HepG2 (cell line): ENCODE measurements around the gene THAP9. TPM values are rescaled to one million over a fixed set of nuclear protein-coding genes. Genes with fewer than 3 reads are reported as not detected.
A peak's percentile ranks its signal among the peaks of the same experiment; 100 is the strongest.

ENCODE experiments used
- ARID4A ChIP-seq: sonication (generic); formaldehyde crosslinking; IDR thresholded peaks from 2 replicates; pipeline ENCODE4 v1.5.0; 2020; ENCODE audit warnings: mild to moderate bottlenecking, missing genetic modification reagents, borderline replicate concordance
- ASH2L ChIP-seq: fragments of 300-600, 200-600 bp; sonication (generic); IDR thresholded peaks from 2 replicates; pipeline ENCODE4 v1.7.0; 2017; ENCODE audit warnings: low read depth, mild to moderate bottlenecking, moderate library complexity, mixed read lengths, low read length; ENCODE audit not compliant: insufficient read length
- BATF2 ChIP-seq: sonication (generic); formaldehyde crosslinking; IDR thresholded peaks from 2 replicates; pipeline ENCODE4 v1.8.0; 2022; ENCODE audit warnings: mild to moderate bottlenecking, missing genetic modification reagents, moderate library complexity
- BORCS8-MEF2B ChIP-seq: sonication (generic); formaldehyde crosslinking; IDR thresholded peaks from 2 replicates; pipeline ENCODE4 v1.8.0; 2022; ENCODE audit warnings: mild to moderate bottlenecking, missing genetic modification reagents
- CERS6 ChIP-seq: sonication (generic); formaldehyde crosslinking; IDR thresholded peaks from 2 replicates; pipeline ENCODE4 v1.5.0; 2020; ENCODE audit warnings: missing genetic modification reagents
- DPF2 ChIP-seq: sonication (generic); formaldehyde crosslinking; IDR thresholded peaks from 2 replicates; pipeline ENCODE4 v1.4.0; 2020; ENCODE audit warnings: mild to moderate bottlenecking, low read depth, missing genetic modification reagents, borderline replicate concordance
- EHMT2 ChIP-seq: fragments of 200-600 bp; sonication (generic); IDR thresholded peaks from 2 replicates; pipeline ENCODE4 v1.7.0; 2017; ENCODE audit warnings: antibody characterized with exemption, low read depth, low read length, borderline replicate concordance
- ELF1 ChIP-seq: sonication (generic); formaldehyde crosslinking; IDR thresholded peaks from 2 replicates; pipeline ENCODE4 v1.4.0; 2020; ENCODE audit warnings: missing genetic modification reagents
- GPN1 ChIP-seq: sonication (generic); formaldehyde crosslinking; IDR thresholded peaks from 2 replicates; pipeline ENCODE4 v1.5.1; 2020; ENCODE audit warnings: missing genetic modification reagents, borderline replicate concordance
- HIC2 ChIP-seq: sonication (generic); formaldehyde crosslinking; IDR thresholded peaks from 2 replicates; pipeline ENCODE4 v1.9.0; 2022; ENCODE audit warnings: low read depth, missing genetic modification reagents
- KLF11 ChIP-seq: IDR thresholded peaks from 2 replicates; pipeline ENCODE4 v1.6.1; 2016; ENCODE audit warnings: missing compliant biosample characterization
- RNF2 ChIP-seq: fragments of 450-650 bp; conservative IDR thresholded peaks from 2 replicates; pipeline ENCODE4 v1.6.1; 2016; ENCODE audit warnings: low read depth
- TFDP1 ChIP-seq: IDR thresholded peaks from 2 replicates; pipeline ENCODE4 v1.6.1; 2016; ENCODE audit warnings: missing compliant biosample characterization, missing genetic modification reagents, borderline replicate concordance
- ZC3H13 ChIP-seq: sonication (generic); formaldehyde crosslinking; IDR thresholded peaks from 2 replicates; pipeline ENCODE4 v1.8.1; 2023; ENCODE audit warnings: mild to moderate bottlenecking, missing genetic modification reagents, moderate library complexity
- ZMAT3 ChIP-seq: sonication (generic); formaldehyde crosslinking; conservative IDR thresholded peaks from 2 replicates; pipeline ENCODE4 v1.7.0; 2021; ENCODE audit warnings: missing genetic modification reagents
- ZNF253 ChIP-seq: sonication (generic); formaldehyde crosslinking; IDR thresholded peaks from 2 replicates; pipeline ENCODE4 v1.8.0; 2022; ENCODE audit warnings: mild to moderate bottlenecking, missing genetic modification reagents, borderline replicate concordance
- ZNF496 ChIP-seq: sonication (generic); formaldehyde crosslinking; IDR thresholded peaks from 2 replicates; pipeline ENCODE4 v1.8.1; 2023; ENCODE audit warnings: mild to moderate bottlenecking, moderate library complexity, missing genetic modification reagents; ENCODE audit not compliant: insufficient replicate concordance
- ZNF501 ChIP-seq: sonication (generic); formaldehyde crosslinking; IDR thresholded peaks from 2 replicates; pipeline ENCODE4 v1.5.1; 2020; ENCODE audit warnings: mild to moderate bottlenecking, moderate library complexity, missing genetic modification reagents
- ZNF552 ChIP-seq: sonication (generic); formaldehyde crosslinking; IDR thresholded peaks from 2 replicates; pipeline ENCODE4 v1.9.0; 2022; ENCODE audit warnings: missing genetic modification reagents, mild to moderate bottlenecking, borderline replicate concordance
- ZNF768 ChIP-seq: sonication (generic); formaldehyde crosslinking; IDR thresholded peaks from 2 replicates; pipeline ENCODE4 v1.4.0; 2020; ENCODE audit warnings: missing genetic modification reagents
- polyA plus RNA-seq, 8 experiments: library from polyadenylated mRNA; depleted of rRNA in 3 of 8; stranded (reverse) in 7 of 8; unstranded in 1 of 8; fragments of >200 nt; fragmentation: Illumina TruSeq in 4 of 8; extraction: Trizol in 4 of 8; gene quantifications; 2 replicates each; pipeline versions ENCODE4 v1.2.1 to v1.2.3, GENCODE V29; 2011 to 2016; ENCODE audit warnings: low read depth in 4 of 8, missing spikeins in 1 of 8, mixed read lengths in 1 of 8; ENCODE audit not compliant: insufficient read depth in 1 of 8
- total RNA-seq, 5 experiments: library from RNA; depleted of rRNA; stranded (reverse); fragments of >200 nt; fragmentation: Illumina TruSeq; extraction: Trizol; gene quantifications; 2 replicates each; pipeline ENCODE4 v1.2.3, GENCODE V29; 2016; ENCODE audit warnings: low read depth in 1 of 5

Gene THAP9
- total and polyA plus RNA-seq, 2 of the 13 experiments (the other 11 are each of a cell fraction or from before 2014, with no cell fraction given): 6.0 to 7.2 TPM

- TF ChIP-seq ARID4A (peak; percentile 94), GPN1 (CRISPR knock-in tag) (no peak), ASH2L (peak; percentile 97), TFDP1 (CRISPR knock-in tag) (peak; percentile 67), KLF11 (CRISPR knock-in tag) (peak; percentile 25; the same call in 1 of the 2 replicates), HIC2 (CRISPR knock-in tag) (no peak; the same call in 1 of the 2 replicates), CERS6 (CRISPR knock-in tag) (no peak), ZMAT3 (CRISPR knock-in tag) (no peak; the same call in 1 of the 2 replicates), DPF2 (CRISPR knock-in tag) (no peak), BORCS8-MEF2B (CRISPR knock-in tag) (peak; percentile 86), ZNF496 (CRISPR knock-in tag) (no peak), ZC3H13 (CRISPR knock-in tag) (peak; percentile 68; the same call in 1 of the 2 replicates), RNF2 (peak; percentile 31; the same call in 1 of the 2 replicates), ELF1 (CRISPR knock-in tag) (peak; percentile 89), ZNF253 (CRISPR knock-in tag) (no peak), ZNF501 (CRISPR knock-in tag) (peak; percentile 96), ZNF768 (CRISPR knock-in tag) (peak; percentile 66), EHMT2 (no peak), ZNF552 (peak; percentile 60), BATF2 (CRISPR knock-in tag) (peak; percentile 76; the same call in 1 of the 2 replicates)
These were observed at the start of gene THAP9 (continued) for GRCh38 chr4:82900411-82901182.
